Measurements from ENCODE around the gene PLCB4.
"Not testable (repeated sequence)": the region's sequence is repeated elsewhere in the genome, so short reads cannot be mapped to it uniquely, and the experiment has no call there.

PLCB4 gene

DNA sequence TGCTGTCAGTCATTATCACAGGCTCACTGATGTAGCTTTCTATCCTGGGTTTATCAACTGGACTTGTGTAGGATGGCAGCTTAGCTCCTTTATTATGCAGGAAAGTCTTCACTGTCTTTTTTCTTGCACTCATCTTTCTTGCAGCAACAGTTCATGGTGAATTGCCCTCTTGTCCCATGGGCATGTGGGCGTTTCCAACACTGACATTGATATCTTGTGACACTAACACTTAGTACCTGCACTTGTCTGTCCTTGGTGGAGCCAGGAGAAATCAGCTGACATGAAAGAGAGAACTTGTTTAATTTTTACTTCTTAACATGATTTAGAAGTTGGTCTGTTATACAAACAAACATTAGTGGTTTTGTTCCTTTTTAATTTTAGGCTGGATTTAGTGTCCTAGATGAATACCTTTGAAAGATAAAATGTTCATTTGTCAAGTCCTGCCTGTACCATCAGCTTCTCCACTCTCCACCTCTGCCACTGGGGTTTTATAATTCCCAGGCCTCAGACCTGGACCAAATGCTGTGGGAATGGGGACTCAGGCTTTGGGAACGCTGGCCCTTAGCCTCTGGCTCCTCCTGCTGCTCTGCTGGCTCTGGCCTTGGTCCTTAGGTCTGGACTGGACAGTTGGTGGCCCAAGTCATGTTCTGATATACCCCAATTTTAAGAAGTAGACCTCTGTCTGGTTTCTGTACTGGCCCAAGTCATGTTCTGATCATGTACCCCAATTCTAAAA lies 284.5 kb downstream of the PLCB4 start:
- no peak for DNase-seq (ENCODE audit: low read depth in 2 of 3, low spot score in 1 of 3)

DNA sequence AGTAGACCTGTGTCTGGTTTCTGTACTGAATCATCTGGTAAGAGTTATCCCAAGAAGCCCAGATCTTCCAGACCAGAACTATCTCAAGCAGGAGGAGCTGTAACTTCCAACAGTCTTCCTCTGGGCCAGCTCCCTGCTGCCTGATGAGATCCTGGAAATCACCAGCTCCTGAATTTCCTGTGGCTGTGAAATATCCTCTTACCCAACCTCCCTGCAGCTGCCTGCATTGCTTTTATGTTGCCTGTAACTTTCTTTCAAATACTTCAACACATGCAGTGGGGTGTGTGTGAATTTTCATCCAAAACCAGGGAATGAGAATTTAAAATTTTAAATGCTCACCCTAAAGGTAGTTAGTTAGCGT lies 285.0 kb downstream of the PLCB4 start:
- DNase-seq (ENCODE audit: low read depth in 2 of 3, low spot score in 1 of 3): no peak

DNA sequence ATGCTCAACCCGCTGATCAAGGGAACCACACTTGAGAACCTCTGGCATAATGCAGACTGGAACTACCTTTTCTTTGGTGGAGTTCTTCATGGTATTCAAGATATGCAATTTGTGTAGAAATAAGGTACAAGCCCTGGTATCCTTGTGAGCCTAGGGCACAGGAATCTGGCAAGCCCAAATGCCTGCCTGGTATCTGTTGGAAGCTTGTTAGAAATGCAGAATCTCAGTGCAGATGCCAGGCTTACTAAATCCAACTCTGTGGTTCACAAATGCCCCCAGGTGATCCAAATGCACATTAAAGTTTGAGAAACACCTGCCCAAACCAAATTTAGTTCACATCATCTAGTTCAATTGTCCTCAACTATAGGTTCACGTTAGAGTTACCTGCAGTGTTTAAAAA lies 285.7 kb downstream of the PLCB4 start:
- DNase-seq (ENCODE audit: low read depth in 2 of 3, low spot score in 1 of 3): no peak

DNA sequence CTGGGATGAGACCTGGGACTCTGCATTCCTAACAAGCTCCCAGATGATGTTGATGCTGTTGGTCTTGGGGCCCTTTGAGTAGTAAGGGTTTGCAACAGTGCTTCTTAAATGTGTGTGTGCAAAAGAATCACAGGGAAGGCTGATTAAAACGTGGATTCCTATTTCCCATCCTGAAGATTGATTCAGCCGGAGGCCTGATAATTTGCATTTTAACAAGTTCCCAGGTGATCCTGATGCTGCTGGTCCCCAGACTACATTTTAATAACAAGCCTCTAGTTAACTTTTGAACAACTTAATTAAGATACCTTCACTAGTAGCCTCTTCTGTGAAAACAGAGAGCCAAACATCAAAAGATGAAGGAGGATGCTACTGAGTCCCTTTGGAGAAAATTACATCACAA lies 289.1 kb downstream of the PLCB4 start:
- no peak for DNase-seq (ENCODE audit: low read depth in 2 of 3, low spot score in 1 of 3)

DNA sequence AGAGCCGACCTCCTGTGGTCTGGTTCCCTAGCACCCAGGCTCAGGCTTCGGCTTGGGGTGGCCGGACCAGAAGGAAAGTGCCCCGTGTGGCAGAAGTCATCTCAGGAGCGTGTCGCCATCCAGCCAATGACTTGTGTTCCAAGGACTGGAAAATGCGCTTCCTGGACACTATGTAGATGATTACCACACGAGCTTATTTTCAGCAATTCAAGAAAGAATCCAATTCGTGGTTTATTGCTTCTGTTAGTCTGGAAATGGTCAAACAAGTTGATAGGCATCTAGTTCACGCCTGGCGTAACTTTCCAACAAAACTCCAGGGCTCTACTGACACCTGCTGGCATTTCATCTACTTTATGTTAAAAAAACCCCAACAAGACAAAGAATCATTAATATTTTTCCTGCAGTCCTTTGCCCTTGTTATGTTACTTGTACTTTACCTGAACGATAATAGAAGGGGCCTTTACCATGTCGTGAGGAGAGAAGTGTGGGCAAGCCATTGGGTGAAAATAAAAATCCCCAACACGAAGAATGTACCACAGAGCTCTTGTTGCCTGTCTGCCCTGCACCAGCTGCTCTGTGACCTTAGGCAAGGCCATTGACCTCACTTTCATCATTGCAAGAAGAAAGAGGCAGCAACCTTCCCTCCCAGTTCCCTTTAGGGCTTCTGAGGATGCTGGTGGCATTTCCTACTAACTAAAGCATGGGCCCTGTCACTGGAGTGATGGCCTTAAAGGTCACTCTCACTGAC lies 290.8 kb downstream of the PLCB4 start:
- no peak for DNase-seq (ENCODE audit: low read depth in 2 of 3, low spot score in 1 of 3)

DNA sequence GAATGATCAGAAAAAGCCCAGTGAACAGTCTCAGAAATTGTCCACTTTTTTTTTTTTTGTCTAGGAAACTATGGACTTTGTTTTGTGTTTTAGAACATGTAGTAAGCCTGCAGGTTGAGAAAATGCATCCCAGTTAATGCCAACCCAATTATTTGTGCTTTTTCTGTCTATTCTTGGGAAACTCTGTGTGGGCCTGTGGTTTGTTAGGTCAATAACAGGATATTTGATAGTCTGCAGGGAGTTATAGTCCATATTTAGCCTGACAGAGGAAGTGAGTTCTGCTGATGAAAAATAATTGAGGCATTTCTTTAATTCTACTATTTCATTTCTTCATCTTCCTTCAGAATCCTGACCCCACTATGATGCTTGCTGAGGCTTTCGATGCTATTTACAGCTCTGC lies 291.5 kb downstream of the PLCB4 start:
- DNase-seq (ENCODE audit: low read depth in 2 of 3, low spot score in 1 of 3): no peak

DNA sequence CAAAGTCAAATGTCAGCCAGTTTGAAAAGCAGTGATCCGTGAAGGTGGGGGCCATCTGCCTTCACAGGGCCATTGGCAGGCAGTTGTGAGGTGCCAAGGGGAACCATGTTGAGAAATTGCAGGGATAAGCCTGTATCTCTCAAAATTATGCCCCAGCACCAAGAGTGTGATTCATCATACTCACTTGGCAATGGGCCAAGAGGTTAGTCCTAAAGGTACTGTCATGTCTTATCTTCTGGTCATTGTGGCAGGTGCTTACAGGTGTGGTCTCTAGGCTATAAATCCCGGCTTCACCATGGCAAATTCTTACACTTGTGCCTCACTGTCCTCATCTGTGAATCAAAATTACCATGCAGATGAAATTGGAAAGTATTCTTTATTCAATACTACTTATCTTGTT lies 294.8 kb downstream of the PLCB4 start:
- no peak for DNase-seq (ENCODE audit: low read depth in 2 of 3, low spot score in 1 of 3)

DNA sequence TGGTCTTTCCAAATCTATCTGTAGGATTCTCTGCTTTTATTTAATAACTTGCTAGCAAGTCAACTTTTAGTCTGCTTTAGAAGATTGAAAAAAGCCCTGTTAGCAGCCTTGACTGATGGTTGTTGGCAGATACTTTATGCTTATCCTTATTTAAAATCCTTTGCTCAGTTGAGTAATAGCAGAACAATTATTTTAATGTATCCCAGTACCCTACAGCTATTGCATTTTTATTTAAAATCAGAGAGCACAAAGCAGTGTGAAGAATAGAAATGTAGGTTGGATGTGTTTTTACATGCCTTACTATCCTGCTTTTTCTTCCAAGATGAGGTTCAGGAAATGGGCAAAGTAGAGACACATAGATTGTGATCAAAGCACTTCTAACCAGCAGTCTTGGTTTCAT lies 298.4 kb downstream of the PLCB4 start:
- DNase-seq (ENCODE audit: low read depth in 2 of 3, low spot score in 1 of 3): no peak

DNA sequence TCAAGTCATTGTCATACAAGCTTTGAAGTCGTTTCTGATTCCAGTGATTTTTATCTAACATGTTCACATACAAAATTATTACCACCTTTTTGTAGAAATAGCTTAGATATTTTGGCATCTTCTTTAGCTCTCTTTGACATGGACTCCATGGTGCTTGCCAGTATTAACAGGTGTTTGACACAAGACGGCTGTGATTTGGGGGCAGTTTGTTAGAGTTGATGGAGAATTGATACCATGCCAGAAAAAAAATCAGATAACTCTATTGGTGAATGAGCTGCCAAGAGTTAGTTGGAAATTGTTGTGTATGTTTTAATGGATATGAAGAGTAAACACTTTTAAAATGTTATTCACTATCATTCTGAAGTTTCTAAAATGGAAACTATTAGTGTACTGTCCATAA lies 298.9 kb downstream of the PLCB4 start:
- no peak for DNase-seq (ENCODE audit: low read depth in 2 of 3, low spot score in 1 of 3)

DNA sequence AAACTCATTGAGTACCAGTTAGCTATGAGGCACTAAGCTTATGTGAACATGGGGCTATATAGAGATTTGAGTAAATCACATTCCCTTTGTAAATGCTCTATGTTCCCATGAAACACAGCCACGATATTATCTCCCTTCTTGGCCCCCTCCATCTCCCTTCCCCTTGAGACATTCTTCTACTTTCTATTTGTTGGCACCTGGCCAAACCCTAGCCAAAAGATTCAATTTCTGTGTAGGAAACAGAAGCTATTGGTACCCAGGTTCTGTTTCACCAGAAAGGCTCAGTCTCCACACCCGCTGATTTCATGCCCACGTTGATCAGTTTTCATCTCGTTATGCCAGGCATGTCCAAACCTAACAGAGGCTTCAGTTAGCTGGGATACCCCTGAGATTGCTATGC lies 300.0 kb downstream of the PLCB4 start:
- no peak for DNase-seq (ENCODE audit: low read depth in 2 of 3, low spot score in 1 of 3)

DNA sequence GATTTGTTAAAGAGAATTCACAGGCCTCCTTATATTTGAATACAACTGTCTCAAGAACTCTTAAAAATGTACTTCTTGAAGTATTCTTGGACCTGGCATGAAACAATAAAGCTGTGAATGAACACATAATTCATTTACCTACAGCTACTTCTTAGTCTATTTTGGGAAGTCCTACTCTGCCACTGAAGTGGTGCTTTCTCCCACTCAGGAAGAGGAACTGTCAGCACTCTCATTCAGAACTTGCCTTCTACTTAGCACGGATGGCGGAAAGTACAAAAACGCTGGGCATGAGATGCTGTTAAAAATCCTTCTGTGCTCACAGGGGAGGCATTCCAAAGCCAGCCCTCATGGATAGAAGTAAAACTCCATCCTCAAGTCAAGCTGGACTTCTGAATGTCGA lies 300.7 kb downstream of the PLCB4 start:
- DNase-seq (ENCODE audit: low read depth in 2 of 3, low spot score in 1 of 3): no peak

DNA sequence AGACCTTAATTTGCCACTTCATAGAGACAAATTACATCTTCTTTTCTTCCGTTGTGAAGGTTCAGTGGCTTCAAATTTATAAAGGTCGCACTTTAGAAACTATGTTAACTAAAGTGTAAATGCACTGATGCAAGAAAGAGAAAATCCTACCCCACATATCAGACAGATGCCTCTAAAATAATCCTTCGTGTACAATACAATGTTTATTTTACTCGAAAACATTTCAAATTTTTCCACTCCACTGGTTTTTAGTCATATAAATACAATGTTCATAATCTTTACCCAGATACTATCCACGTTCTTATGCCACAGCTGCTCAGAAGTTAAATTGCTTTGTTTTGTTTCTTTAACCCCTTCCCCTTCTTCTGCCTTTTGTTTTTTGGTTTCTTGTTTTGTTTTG lies 305.2 kb downstream of the PLCB4 start:
- DNase-seq (ENCODE audit: low read depth in 2 of 3, low spot score in 1 of 3): no peak

DNA sequence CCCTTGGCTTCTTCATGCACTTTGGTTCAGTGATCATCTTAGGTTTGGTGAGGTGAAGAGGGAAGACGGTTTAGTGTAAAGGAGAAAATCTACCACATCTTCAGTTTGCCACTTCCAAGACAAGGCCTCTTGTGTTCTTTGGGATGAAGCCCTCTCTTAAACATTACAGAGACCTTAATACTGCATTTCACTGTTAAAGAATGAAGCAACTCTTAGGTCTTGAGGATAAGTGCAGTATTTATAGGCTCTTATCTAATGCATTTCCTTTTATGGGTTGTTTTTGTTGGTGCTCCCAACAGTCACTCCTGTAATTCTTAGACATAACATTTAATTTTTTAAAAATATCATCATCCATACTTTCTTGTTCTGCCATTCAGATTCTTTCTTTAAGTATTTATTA lies 305.6 kb downstream of the PLCB4 start:
- no peak for DNase-seq (ENCODE audit: low read depth in 2 of 3, low spot score in 1 of 3)

DNA sequence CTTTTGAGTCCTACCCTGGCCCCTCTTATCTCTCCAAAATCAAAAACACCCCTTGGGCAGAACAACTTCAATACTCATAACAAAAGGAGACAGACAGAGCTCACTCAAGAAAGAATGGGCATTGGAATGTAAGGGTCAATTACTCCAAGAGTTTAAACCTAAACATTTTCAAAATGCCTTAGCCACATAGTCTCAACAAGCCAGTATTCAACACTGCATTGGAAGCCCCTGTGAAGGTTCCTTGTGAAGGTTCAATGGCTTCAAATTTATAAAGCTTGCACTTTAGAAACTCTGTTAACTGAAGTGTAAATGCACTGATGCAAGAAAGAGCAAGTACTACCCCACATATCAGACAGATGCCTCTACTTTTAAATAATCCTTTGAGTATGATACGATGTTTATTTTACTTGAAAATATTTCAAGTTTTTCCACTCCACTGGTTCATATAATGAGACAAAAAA lies 306.4 kb downstream of the PLCB4 start:
- DNase-seq (ENCODE audit: low read depth in 2 of 3, low spot score in 1 of 3): no peak

DNA sequence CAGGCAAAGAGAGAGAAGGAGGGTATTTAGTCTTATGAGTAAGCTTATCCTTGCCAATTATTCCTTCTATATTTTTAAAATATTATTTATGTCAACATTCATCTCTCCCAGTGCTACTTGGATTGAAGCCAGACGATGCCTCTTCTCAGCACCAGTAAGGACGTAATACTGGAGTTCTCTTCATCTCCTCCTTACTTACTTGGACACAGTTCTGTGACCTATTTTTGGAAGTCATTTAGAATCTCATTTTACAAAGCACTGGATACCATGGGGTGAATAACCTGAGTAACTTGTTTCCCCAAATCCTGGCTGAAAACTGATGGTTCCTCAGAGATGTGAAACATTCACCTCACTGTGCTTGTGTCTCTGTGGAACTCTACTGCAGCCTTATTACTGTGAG lies 308.1 kb downstream of the PLCB4 start:
- no peak for DNase-seq (ENCODE audit: low read depth in 2 of 3, low spot score in 1 of 3)

DNA sequence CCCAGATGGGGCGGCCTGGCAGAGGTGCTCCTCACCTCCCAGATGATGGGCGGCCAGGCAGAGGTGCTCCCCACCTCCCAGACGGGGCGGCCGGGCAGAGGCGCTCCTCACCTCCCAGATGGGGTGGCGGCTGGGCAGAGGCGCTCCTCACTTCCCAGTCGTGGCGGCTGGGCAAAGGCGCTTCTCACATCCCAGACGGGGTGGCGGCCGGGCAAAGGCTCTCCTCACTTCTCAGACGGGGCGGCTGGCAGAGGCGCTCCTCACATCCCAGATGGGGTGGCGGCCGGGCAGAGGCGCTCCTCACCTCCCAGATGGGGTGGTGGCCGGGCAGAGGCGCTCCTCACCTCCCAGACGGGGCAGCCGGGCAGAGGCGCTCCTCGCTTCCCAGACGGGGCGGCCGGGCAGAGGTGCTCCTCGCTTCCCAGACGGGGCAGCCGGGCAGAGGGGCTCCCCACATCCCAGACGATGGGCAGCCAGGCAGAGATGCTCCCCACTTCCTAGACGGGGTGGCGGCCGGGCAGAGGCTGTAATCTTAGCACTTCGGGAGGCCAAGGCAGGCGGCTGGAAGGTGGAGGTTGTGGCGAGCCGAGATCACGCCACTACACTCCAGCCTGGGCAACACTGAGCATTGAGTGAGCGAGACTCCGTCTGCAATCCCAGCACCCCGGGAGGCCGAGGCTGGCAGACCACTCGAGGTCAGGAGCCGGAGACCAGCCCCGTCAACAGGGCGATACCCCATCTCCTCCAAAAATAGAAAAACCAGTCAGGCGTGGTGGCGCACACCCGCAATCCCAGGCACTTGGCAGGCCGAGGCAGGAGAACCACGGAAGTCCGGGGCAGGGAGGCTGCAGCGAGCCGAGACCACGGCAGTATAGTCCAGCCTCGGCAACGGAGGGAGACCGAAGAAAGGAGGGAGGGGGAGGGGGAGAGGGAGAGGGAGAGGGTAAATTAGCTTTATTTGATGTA lies 316.7 kb downstream of the PLCB4 start:
- DNase-seq (ENCODE audit: low read depth in 2 of 3, low spot score in 1 of 3): not testable (repeated sequence)

DNA sequence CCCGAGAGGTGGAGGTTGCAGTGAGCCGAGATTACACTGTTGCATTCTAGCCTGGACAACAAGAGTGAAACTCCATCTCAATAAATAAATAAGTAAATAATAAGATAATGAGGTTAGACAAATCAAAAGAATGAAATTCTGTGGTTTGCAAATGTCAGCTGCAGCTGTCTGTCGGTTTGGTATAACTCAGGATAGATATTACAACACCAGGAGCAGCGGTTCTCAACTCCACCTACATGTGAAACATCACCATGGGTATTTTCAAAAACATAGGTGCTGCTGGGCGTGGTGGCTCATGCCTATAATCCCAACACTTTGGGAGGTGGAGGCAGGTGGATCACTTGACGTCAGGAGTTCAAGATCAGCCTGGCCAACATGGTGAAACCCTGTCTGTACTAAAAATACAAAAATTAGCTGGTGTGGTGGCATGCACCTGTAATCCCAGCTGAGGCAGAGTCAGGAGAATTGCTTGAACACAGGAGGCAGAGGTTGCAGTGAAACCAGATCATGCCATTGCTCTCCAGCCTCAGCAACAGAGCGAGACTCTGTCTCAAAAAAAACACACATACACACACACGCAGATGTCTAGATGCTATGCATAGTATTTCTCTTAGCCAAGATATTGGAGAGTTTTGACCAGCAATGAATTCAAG lies 319.4 kb downstream of the PLCB4 start:
- DNase-seq (ENCODE audit: low read depth in 2 of 3, low spot score in 1 of 3): no peak

DNA sequence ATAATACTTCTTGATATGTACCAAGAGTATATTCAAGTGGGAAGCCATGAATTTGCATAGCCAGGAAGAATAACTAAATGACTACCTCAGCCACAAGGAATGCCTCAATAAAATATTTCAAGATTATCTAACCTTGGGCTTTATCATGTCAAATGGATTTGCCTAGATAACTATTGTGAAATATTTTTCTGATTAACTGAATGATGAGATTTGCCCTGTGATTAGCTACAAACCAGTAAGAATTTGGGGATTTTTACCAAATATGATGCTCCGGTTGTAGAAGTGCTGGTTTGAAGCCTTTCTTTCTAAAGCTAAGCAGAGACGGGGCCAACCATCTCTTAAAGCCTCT lies 319.9 kb downstream of the PLCB4 start:
- DNase-seq (ENCODE audit: low read depth in 2 of 3, low spot score in 1 of 3): no peak

DNA sequence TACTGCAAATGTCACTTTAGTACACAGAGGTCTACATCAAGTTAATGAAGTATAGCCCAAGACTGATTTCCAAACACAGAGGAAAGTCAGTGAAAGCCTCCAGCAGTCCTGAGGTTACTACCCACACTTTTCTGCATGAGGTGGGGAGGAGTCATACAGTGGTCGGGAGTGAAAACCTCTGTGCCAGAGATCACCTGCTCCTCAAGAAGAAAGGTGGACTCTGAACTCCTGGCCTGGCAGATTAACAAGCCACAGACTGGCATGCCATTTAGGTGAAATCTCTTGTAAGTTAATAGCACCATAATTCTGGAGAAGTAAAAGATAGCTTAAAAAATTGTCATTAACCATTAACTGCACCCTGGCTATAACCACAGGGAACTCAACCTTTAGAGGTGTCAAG lies 320.5 kb downstream of the PLCB4 start:
- DNase-seq (ENCODE audit: low read depth in 2 of 3, low spot score in 1 of 3): no peak

DNA sequence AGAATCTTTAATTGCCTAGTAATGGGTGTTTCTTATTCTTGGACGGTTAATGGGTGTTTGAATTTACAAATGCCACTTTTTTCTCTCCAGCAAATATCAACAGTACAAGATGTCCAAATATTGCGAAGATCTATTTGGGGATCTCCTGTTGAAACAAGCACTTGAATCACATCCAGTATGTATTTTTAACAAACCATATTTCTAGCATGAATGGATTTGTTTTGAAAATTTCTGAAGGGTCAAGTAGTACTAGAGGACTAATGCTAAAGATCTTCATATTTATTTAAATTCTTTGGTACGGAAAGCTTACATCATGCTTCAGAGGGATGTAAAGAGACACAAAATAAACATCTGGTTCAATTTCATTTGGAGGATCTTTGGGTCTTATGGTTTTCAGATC lies 321.6 kb downstream of the PLCB4 start:
- no peak for DNase-seq (ENCODE audit: low read depth in 2 of 3, low spot score in 1 of 3)
